Measurements from ENCODE around the gene PDE4D.

DNA sequence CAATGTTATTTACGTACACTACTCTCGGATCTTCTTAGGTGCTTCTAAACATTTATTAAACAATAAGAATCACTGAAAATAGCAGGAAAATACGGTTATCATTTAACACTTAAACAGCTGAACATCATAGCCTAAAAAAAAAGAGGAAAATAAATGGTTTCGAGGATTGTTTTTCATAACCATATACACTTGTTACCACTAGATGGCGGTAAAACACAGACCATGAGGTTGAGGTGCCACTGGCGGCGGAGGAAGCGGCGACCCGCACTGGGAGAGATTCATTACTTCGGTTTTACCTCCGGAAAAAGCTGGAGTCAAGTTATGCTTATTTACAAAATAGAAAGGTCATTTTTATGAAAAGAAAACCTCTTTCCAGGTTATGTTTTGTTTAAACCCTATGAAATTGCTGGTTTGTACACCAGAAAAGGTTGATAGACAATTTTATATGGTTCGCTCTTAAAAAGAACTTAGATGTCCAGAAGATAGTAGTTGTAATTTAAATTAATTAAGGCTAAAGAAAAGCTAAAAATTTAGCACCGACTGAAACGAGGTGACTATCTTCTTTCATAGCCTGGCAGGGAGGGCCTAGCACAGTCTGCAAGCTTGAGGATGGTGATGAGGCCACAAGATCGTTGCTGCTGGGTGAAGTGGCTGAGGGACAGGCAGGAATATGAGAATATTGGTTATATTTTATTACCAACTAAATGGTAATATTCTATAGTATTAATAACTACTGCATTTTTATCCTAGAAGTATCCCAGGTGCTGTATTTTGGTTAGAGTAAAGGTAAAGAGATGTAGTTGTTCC is 704.9 kb downstream of the PDE4D start:
- TF ChIP-seq EZH2 (IDR thresholded peaks at IDR 0.05; ENCODE audit: borderline replicate concordance, insufficient read depth, low read depth, low read length, poor library complexity, severe bottlenecking), result no peak
- TF ChIP-seq, protein P1, sequence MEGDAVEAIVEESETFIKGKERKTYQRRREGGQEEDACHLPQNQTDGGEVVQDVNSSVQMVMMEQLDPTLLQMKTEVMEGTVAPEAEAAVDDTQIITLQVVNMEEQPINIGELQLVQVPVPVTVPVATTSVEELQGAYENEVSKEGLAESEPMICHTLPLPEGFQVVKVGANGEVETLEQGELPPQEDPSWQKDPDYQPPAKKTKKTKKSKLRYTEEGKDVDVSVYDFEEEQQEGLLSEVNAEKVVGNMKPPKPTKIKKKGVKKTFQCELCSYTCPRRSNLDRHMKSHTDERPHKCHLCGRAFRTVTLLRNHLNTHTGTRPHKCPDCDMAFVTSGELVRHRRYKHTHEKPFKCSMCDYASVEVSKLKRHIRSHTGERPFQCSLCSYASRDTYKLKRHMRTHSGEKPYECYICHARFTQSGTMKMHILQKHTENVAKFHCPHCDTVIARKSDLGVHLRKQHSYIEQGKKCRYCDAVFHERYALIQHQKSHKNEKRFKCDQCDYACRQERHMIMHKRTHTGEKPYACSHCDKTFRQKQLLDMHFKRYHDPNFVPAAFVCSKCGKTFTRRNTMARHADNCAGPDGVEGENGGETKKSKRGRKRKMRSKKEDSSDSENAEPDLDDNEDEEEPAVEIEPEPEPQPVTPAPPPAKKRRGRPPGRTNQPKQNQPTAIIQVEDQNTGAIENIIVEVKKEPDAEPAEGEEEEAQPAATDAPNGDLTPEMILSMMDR (IDR thresholded peaks at IDR 0.05), result peak; percentile 93
